Sigmoid colon (tissue), 3 donors: ENCODE results near the gene SURF1.

ENCODE experiments used
- POLR2A ChIP-seq, 2 donors: fragments of 450-650 bp; IDR thresholded peaks; one replicate each; pipeline ENCODE4 v1.6.1; 2016; ENCODE audit warnings: antibody characterized with exemption in 2 of 2, mild to moderate bottlenecking in 2 of 2, moderate library complexity in 2 of 2
- TF ChIP-seq, protein P1 (sequence below), 4 experiments: fragments of 450-650 bp in 3 of 4; fragments of 200-600 bp in 1 of 4; IDR thresholded peaks; one replicate each; pipeline ENCODE4 v1.5.1; 2016 to 2019; ENCODE audit warnings: antibody characterized with exemption in 4 of 4, mild to moderate bottlenecking in 3 of 4, moderate library complexity in 2 of 4

DNA sequence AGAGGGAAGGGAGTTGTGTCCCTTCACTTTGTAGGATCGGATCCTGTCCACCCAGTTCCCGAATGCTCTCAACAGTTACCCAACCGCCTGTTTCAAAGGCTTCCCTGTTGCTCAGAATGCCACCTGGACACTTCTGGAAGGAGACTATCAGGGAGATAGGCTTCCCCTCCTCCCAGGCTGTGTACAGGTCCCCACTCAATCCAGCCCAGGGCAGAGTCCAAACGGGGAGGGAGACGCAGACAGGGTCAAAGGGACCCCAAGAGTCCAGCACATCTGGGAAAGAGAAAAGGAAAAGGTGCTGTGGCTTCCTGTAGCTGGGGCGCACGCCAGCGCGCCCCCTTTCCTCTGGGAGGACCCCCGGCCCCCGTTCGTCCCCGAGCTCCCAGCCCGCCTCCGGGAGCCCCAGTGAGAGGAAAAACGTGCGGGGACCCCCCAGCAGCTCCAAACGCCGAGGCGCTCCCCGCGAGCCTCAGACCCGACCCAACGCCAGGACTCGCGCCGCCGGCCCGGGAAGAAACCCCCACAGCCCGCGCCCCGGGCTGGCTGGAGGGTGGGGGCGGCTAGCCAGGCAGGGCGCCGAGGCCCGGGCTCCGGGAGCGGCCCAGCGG, 18.9 kb upstream of the SURF1 start:
- TF ChIP-seq, protein P1, sequence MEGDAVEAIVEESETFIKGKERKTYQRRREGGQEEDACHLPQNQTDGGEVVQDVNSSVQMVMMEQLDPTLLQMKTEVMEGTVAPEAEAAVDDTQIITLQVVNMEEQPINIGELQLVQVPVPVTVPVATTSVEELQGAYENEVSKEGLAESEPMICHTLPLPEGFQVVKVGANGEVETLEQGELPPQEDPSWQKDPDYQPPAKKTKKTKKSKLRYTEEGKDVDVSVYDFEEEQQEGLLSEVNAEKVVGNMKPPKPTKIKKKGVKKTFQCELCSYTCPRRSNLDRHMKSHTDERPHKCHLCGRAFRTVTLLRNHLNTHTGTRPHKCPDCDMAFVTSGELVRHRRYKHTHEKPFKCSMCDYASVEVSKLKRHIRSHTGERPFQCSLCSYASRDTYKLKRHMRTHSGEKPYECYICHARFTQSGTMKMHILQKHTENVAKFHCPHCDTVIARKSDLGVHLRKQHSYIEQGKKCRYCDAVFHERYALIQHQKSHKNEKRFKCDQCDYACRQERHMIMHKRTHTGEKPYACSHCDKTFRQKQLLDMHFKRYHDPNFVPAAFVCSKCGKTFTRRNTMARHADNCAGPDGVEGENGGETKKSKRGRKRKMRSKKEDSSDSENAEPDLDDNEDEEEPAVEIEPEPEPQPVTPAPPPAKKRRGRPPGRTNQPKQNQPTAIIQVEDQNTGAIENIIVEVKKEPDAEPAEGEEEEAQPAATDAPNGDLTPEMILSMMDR (IDR thresholded peaks at IDR 0.05), result no peak
- TF ChIP-seq POLR2A (IDR thresholded peaks at IDR 0.05), result no peak
